Esophagus squamous epithelium (tissue), 4 donors: ENCODE measurements around the gene MRPL44.

Experiments used
- POLR2A ChIP-seq, 4 donors: fragments of 450-650 bp; IDR thresholded peaks; one replicate each; pipeline ENCODE4 v1.6.1; 2017; ENCODE audit warnings: antibody characterized with exemption in 4 of 4, mild to moderate bottlenecking in 4 of 4, moderate library complexity in 3 of 4
- TF ChIP-seq, protein P1 (sequence below), 6 experiments: fragments of 450-650 bp in 4 of 6; fragments of 200-600 bp in 2 of 6; sonication (generic) in 2 of 6; IDR thresholded peaks; one replicate each; pipeline ENCODE4 v1.5.1; 2016 to 2019; ENCODE audit warnings: antibody characterized with exemption in 6 of 6, mild to moderate bottlenecking in 4 of 6, moderate library complexity in 4 of 6

DNA sequence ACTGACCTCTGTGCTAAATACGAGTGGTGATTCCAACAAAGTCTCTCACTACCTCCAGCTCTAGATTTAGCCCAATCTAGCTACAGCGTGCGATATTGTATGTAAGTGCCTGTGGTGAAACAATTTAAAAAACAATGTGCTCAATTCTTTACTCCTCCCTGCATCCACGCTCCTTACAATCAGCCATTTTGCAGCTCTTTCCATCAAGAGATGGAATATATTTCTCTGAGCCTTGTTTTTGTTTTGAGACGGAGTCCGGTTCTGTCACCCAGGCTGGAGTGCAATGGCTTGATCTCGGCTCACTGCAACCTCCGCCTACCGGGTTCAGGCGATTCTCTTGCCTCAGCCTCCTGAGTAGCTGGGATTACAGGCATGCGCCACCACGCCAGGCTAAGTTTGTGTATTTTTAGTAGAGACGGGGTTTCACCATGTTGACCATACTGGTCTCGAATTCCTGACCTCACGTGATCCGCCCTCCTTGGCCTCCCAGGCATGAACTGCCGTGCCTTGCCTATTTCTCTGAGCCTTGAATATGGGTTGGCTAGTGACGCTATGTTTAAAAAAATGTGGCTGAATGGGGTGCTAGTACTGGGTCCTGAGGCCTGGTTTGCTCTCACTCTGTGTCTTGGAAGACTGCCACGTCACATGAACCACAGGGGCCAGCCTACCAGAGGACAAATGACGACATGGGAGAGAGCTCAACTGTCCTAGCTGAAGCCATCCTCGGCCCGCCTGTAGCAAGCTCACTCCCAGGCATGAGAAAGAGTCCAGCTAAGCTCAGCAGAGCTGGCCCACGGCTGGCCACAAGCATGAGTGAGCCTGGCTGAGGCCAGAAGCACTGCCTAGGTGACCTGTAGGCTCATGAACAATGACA lies 26.9 kb upstream of the MRPL44 start:
- TF ChIP-seq, protein P1, sequence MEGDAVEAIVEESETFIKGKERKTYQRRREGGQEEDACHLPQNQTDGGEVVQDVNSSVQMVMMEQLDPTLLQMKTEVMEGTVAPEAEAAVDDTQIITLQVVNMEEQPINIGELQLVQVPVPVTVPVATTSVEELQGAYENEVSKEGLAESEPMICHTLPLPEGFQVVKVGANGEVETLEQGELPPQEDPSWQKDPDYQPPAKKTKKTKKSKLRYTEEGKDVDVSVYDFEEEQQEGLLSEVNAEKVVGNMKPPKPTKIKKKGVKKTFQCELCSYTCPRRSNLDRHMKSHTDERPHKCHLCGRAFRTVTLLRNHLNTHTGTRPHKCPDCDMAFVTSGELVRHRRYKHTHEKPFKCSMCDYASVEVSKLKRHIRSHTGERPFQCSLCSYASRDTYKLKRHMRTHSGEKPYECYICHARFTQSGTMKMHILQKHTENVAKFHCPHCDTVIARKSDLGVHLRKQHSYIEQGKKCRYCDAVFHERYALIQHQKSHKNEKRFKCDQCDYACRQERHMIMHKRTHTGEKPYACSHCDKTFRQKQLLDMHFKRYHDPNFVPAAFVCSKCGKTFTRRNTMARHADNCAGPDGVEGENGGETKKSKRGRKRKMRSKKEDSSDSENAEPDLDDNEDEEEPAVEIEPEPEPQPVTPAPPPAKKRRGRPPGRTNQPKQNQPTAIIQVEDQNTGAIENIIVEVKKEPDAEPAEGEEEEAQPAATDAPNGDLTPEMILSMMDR (IDR thresholded peaks at IDR 0.05): no peak
- TF ChIP-seq POLR2A (IDR thresholded peaks at IDR 0.05): no peak
